IMR-90 (cell line): ENCODE results near the gene CADM2.

ENCODE experiments used
- BHLHE40 ChIP-seq: fragments of 150-350 bp; IDR thresholded peaks from 2 replicates; pipeline ENCODE4 v1.6.1; 2016; ENCODE audit warnings: mild to moderate bottlenecking, low read depth, low read length
- CEBPB ChIP-seq: IDR thresholded peaks from 2 replicates; pipeline ENCODE4 v1.6.1; 2012; ENCODE audit warnings: low read depth, low read length, improper control_type of control experiment
- POLR2A ChIP-seq: IDR thresholded peaks from 2 replicates; pipeline ENCODE4 v1.6.1; 2012; ENCODE audit warnings: mild to moderate bottlenecking, low read depth, low read length
- RCOR1 ChIP-seq: IDR thresholded peaks from 2 replicates; pipeline ENCODE4 v1.6.1; 2012; ENCODE audit warnings: mild to moderate bottlenecking, low read length, improper control_type of control experiment; ENCODE audit not compliant: insufficient replicate concordance
- TF ChIP-seq, protein P1 (sequence below): conservative IDR thresholded peaks from 2 replicates; pipeline ENCODE4 v1.5.1; 2012; ENCODE audit warnings: mild to moderate bottlenecking, low read depth, low read length, improper control_type of control experiment
- TF ChIP-seq, protein P2 (sequence below): fragments of 150-350 bp; IDR thresholded peaks from 2 replicates; pipeline ENCODE4 v1.6.1; 2017; ENCODE audit warnings: mild to moderate bottlenecking, antibody characterized with exemption, low read length, low read depth

DNA sequence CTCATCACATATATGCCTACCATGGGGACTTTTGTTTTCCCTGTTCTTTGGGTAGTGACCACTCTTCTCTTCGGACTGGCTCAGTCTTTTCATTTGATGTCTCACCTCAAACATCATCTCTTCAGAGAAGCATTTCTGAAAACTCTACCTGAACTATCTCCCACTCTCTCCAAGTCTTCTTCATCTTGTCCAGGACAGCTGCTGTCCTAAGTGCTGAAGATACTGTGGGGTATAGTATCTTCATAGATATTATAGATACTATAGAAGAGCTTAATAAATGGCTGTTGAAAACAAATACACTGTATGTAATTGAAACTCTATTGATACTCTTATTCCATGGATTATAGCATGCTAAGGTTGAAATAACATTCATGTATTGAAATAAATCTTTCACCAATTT, 672.3 kb downstream of the CADM2 start:
- TF ChIP-seq, protein P1, sequence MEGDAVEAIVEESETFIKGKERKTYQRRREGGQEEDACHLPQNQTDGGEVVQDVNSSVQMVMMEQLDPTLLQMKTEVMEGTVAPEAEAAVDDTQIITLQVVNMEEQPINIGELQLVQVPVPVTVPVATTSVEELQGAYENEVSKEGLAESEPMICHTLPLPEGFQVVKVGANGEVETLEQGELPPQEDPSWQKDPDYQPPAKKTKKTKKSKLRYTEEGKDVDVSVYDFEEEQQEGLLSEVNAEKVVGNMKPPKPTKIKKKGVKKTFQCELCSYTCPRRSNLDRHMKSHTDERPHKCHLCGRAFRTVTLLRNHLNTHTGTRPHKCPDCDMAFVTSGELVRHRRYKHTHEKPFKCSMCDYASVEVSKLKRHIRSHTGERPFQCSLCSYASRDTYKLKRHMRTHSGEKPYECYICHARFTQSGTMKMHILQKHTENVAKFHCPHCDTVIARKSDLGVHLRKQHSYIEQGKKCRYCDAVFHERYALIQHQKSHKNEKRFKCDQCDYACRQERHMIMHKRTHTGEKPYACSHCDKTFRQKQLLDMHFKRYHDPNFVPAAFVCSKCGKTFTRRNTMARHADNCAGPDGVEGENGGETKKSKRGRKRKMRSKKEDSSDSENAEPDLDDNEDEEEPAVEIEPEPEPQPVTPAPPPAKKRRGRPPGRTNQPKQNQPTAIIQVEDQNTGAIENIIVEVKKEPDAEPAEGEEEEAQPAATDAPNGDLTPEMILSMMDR = no peak
- TF ChIP-seq BHLHE40 (no peak), CEBPB (no peak), RCOR1 (no peak), POLR2A (no peak)
- TF ChIP-seq, protein P2, sequence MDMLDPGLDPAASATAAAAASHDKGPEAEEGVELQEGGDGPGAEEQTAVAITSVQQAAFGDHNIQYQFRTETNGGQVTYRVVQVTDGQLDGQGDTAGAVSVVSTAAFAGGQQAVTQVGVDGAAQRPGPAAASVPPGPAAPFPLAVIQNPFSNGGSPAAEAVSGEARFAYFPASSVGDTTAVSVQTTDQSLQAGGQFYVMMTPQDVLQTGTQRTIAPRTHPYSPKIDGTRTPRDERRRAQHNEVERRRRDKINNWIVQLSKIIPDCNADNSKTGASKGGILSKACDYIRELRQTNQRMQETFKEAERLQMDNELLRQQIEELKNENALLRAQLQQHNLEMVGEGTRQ = no peak
